ENCODE measurements around the gene ATP11B. TPM values are rescaled to one million over a fixed set of nuclear protein-coding genes. Genes with fewer than 3 reads are reported as not detected.

The ATP11B gene
- total RNA-seq, 1 donor from 2014 or later = 92.8 TPM

GRCh38 chr3:182909318-182910040, 116.2 kb downstream of the ATP11B start:
- peak; percentile 15 to 42 for DNase-seq (ENCODE audit: low read depth in 2 of 2)

GRCh38 chr3:182910936-182911781, 117.9 kb downstream of the ATP11B start:
- no peak for DNase-seq (ENCODE audit: low read depth in 2 of 2)

GRCh38 chr3:182911782-182912111, 118.4 kb downstream of the ATP11B start:
- no peak for DNase-seq (ENCODE audit: low read depth in 2 of 2)

GRCh38 chr3:182912474-182912873, 119.2 kb downstream of the ATP11B start:
- no peak for DNase-seq (ENCODE audit: low read depth in 2 of 2)

GRCh38 chr3:182913889-182914288, 120.6 kb downstream of the ATP11B start:
- DNase-seq (ENCODE audit: low read depth in 2 of 2) = no peak

- no peak for DNase-seq (ENCODE audit: low read depth in 2 of 2)
These were observed 121.0 kb downstream of the ATP11B start for GRCh38 chr3:182914341-182914740.

GRCh38 chr3:182917134-182917533, 123.8 kb downstream of the ATP11B start:
- DNase-seq (ENCODE audit: low read depth in 2 of 2) = no peak

- DNase-seq (ENCODE audit: low read depth in 2 of 2) = no peak
These were observed 126.6 kb downstream of the ATP11B start for GRCh38 chr3:182919866-182920357.

GRCh38 chr3:182920515-182921084, 127.3 kb downstream of the ATP11B start:
- DNase-seq (ENCODE audit: low read depth in 2 of 2) = no peak

GRCh38 chr3:182921665-182922355, 128.5 kb downstream of the ATP11B start:
- DNase-seq (ENCODE audit: low read depth in 2 of 2) = no peak

- no peak for DNase-seq (ENCODE audit: low read depth in 2 of 2)
These were observed 132.1 kb downstream of the ATP11B start for GRCh38 chr3:182925330-182925943.

GRCh38 chr3:182925944-182926337, 132.6 kb downstream of the ATP11B start:
- no peak for DNase-seq (ENCODE audit: low read depth in 2 of 2)

GRCh38 chr3:182935803-182936202, 142.5 kb downstream of the ATP11B start:
- no peak for DNase-seq (ENCODE audit: low read depth in 2 of 2)

GRCh38 chr3:182936239-182936917, 143.1 kb downstream of the ATP11B start:
- no peak for DNase-seq (ENCODE audit: low read depth in 2 of 2)

- DNase-seq (ENCODE audit: low read depth in 2 of 2) = no peak
These were observed 143.6 kb downstream of the ATP11B start for GRCh38 chr3:182936918-182937285.

GRCh38 chr3:182937293-182938051, 144.2 kb downstream of the ATP11B start:
- no peak for DNase-seq (ENCODE audit: low read depth in 2 of 2)

- DNase-seq (ENCODE audit: low read depth in 2 of 2) = no peak
These were observed 147.0 kb downstream of the ATP11B start for GRCh38 chr3:182940266-182940808.

GRCh38 chr3:182941719-182942118, 148.4 kb downstream of the ATP11B start:
- DNase-seq (ENCODE audit: low read depth in 2 of 2) = no peak

- no peak for DNase-seq (ENCODE audit: low read depth in 2 of 2)
These were observed 154.6 kb downstream of the ATP11B start for GRCh38 chr3:182947888-182948287.

- DNase-seq (ENCODE audit: low read depth in 2 of 2) = no peak
These were observed 155.0 kb downstream of the ATP11B start for GRCh38 chr3:182948305-182948704.

All from dermis microvascular lymphatic vessel endothelial cell (primary cell).